ENCODE measurements around the gene CETN3.

CETN3 gene

DNA sequence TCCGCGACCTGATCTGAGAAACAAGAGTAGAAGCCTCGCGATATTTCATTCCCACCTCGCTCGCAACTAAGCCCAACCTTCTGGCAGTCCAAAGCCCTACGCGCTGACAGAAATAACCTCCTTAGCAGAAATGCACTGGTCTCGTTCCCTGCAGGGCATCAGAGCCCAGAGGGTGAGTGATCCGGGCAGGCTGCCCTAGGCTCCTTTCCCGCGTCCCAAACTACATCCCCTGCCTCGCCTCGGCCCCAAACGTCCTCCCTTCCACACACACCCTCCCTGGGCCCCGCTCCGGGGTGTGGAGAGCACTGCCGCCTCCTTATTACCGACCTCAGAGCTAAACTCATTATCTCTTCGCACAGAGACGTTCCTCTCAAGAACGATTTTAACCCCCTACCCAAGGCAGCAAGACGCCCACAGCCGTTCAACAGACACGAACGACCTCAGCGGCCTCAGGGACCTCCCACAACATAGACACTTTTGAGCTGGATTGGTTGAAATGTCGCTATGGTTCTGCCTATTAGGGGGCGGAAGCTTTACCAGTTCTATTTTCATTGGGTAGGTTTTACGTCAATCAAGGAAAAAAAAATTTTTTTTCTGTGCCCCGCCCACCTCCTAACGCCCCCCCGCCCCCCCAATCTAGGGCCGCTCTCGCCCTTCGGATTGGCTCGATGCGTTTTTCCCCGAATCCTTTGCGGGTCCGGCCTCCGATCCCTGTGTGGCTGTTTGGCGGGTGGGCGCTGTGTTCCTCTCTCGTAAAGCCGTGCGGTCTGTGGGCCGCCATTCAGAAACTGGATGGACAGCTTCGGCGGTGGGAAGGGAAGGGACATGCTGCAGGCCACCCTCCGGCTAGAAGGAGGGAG, at the start of gene CETN3:
TSS of gene CETN3 (minus strand) at position 439 of the 860 bp plus-strand sequence. CDS start at position 344, 95 bp downstream.
- DNase-seq = peak; percentile 91 to 95

DNA sequence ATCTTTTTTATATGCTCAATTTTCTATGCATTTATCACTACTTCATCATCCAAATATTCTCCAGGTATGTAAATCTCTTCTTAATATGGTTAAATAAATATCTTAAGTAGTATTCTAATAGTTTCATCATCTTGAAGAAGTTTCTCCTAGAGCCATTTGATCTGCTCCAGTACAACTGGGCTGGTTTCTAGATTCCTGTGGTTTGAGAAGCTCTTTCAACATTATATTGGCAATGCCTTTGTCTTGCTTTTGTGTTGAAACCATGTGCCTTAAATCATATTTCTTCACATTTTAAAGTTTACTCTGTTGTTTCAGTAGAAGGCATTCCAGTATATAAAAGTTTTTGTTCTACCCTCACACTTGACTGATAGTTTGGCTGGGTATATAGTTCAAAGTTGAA, 37.4 kb upstream of the CETN3 start:
- DNase-seq = no peak

DNA sequence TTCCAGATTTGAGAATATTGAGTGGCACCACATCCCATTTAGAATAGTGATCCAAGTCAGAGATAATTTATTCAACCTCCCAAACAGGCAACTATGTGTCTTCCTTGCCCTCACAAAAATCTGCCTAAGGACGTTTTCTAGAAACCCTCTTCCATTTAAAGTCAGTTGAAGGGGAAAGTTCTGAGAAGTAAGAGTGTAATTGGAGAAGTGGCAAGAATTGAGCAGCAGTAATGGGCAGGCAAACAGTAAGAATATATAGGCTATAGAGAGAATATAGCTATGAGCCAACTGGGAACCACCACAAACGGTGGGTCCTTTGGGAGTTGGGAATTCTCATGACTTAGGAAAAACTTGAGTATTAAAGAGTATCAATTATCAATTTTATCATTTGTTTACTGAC, 31.1 kb upstream of the CETN3 start:
- no peak for DNase-seq

DNA sequence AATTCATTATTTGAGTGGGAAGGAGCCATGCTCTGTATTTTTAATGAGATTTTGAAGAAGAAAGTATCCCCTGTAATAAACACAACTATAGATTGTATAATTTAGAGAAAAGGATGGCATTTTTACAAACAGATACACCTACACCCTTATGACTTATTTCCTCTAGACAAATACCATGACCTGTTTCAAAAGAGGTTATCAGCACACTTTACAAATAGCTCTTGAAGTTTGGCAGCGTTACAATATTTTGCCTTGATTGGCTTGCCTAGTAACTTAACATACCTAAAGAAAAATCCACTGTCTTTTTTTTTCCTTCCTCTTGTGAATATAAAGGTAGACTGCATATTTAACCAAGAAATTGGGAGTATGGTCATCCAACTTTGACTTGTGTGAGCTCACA, 28.5 kb upstream of the CETN3 start:
- no peak for DNase-seq

DNA sequence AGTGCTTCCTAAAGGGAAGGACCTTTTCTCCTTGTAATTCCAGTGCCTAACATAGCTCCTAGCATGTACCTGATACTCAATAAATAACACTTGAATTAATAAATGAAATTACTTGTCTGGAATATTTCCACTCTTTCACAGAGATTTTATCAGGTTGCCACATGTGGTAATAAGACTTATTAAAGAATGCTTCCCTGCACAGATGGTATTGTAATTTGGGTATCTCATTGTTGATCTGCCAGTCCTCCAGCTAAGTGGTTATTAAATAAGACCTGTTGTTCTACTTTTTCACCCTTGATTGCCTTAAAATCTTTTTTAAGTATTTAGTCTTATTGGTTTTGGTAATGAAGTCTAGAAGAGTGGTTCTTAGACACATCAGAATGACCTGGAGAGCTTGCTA, 28.1 kb upstream of the CETN3 start:
- no peak for DNase-seq

DNA sequence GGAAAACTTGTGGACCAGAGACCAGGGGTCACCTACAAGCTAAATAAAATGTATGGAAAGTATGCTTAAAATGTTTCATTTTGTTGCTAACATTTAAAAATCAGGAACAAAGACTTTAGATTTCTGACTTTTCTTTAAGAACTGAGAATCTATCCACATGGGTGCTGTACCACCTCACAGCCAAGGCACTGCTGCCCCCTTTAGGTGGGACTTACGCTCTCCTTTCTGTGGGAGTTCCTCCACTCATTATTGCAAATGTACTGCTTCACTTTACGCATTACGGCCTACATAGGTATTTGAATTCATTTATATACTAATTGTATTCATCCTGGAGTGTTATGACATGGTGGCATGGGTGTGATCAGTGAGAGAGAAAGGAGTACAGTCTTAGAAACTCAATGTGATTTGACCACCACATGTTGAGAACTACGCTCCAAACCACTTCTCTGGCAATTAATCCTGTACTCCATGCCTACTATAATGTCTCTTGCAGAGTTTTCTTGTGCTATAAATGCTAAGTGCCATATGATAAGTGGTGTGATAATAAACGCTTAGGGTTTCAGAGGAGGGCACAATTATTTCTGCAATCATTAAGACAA, 24.7 kb upstream of the CETN3 start:
- peak; percentile 21 to 48 for DNase-seq

DNA sequence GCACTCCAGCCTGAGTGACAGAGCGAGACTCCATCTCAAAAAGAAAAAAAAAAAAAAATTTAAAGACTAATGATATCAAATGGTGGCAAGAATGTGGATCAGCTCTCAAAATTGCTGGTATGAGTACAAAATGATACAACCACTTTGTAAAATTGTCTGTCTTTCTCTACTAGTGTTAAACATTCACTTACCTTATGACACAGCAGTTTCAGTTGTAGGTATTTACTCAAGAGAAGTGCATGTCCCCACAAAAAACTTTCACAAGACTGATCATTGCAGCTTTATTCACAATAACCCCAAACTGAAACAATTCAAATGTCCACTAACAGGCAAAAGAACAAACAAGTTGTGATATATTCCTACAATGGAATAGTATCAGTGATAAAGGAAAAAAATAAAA, 14.7 kb upstream of the CETN3 start:
- DNase-seq = no peak

DNA sequence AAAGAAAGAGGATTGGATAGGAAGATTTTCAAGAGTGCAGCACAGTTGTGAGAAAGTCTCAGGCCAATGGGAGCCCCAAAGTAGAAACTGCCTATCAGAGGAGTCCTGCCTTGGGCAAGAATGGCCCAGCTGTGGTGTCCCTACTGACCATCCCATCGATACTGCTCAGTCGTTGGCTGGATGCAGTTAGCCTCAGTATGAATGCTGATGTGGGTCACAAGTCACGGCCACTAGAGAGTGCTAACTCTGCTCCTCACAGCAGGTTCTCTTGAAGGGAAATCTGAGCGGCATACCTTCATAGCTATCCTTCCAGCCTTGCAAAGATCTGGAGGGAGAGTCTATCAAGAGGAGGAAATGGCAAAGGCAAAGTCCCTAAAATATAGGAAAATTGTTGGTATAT, 11.6 kb upstream of the CETN3 start:
- no peak for DNase-seq

DNA sequence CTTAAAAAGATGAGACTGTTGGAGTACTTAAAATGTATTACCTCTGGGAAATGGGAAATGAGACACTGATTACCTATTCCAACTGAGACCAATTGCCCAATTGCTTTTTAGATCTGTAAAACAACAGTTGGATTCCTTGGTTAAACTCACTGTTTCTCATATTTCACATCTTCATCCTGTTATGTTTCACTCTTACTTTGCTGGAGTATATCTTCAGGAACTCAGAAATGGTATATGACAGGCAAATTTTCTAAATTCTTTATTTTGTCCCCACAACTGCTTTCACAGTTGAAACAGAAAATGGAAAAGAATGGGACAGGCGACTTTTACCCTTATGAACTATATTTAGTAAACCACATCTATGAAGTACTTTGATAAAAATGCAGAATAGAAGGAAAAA, 8.7 kb upstream of the CETN3 start:
- DNase-seq = no peak

DNA sequence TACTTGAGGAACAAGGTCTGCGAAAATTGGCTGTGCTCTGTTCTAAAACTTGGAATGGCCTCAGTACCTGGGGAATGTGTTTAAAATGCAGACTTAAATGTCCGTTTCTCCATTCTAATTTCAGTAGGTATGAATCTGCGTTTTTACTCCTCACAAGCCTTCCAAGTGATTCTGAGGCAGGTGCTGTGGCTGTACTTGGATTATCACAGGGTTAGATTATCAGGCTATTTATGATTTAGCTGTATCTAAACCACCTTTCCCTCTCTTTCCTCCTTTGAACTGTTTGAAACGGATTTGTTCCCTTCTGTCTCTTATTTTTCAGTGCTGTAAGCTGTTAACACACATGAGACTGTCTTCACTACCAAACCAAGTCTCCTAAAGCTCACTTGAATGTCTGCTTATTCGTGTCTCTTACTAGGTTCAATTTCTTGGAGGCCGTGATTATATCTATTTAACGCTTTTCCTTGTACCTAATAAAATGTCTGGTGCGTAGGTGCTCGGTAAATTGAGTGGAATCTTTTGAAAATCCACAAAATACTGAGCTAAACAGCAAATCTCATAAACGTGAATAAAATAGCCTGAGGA, 714 bp upstream of the CETN3 start:
- no peak for DNase-seq

DNA sequence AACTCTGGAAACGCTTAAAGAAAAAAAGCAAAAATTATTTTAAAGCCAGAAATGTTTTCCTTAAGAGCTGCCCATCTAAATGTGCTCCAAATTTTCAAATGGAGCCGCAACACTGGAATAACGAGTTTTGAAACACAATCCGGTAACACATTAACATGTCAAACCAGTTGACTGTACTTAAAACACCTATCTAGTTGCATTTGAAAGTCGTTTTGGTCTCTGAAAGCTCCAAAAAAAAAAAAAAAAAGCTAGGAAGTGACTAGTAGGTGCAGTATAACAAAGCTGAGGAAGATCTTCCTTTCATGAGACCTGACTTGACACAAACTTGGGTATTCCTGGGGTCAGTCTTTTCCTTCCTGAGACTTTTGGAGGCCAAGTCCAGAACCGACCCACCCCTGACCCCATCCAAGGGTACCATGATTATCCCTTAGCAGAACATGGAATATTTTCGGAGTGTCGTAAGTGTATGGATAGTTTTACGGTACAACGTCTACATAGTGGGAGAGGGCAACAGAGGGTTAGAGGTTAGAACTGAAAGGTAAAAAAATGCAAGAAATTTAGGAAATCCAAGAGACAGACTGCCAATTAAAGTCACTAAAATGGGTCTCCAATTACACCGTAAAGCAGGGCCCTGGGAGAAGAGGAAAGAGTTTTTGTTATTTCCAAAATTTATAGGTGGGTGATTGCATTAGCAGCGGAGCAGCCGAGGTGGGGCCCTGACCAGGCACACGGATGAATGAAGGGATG, 812 bp downstream of the CETN3 start:
- DNase-seq = no peak

DNA sequence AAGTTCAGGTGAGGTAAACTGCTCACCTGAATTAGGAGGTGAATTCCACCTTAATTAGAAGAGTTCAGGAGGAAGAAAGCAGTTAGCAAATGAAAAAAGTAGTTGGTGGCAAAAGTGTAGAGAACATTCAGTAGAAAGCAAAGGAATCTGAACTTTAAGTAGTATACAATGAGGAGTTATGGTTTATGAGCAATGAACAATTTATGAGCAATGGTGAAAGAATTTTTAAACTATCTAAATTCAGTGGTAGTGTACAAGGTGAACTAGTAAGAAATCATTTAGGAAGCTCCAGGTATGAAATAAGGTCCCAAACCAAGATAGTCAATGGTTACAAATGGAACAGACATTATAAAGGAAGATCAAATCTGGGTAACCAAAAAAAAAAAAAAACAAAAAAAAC, 3.1 kb downstream of the CETN3 start:
- no peak for DNase-seq

DNA sequence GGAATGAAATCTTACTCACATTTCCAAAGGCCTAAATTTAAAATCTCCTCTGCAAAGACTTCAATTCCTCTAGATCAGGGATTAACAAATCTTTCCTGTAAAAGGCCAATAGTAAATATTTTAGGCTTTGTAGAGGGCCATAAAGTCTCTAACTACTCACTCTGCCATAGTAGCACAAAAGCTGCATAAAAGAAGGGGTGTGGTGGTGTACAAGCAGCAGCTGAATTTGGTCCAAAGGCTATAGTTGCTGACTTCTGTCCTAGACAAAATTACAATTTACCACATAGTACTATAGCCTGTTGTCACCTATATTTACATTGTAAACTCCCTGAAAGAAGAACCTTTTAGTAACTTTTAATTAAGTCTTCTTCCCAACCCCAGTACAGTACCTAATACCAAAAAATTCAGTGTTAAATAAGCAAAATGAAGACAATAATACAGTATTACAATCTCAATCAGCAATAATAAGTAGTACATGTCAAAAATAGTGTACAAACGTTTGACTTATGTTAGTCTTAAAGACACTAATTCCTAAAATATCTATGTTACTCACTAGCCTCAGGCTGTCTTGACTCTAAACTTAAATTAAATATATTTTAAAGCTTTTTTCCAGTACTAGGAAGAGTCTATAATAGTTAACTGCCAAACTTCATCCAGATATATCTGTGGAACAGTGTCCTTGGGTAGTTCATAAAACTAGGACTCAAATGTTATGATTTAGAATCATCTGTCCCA, 6.9 kb downstream of the CETN3 start:
- no peak for DNase-seq

DNA sequence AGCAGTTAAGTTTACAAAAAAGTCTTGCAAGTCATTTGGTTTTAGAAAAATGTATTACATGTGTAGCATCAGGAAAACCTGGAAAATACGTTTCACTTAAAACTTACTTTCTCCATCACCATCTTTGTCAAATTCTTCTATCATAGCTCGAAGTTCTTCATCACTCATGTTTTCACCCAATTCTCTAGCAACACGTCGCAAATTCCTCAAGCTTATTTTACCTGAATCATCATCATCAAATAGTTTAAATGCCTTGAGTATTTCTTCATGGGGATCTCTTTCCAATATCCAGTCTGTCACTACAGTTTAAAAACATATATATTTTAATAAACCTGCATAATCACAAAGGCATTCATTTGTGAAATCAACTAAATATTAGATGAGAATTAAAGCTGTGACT, 10.3 kb downstream of the CETN3 start:
- DNase-seq = no peak

DNA sequence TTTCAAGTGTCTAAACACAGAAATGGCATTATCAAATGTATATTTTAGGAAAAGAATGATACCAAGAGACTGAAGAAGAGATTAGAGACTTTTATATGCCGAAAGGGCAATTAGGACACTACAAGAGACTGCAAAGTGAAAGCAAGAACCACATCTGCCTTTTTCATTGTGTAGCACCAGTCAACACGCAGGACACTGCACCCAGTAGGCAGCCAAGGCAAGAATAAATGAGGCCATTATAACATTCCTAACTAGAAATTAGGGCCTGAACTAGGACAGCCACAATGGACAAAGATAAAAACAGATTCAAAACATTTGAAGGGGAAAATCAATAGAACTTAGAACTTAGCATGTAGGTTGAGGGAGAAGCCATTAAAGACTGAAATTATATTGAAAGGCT, 10.8 kb downstream of the CETN3 start:
- no peak for DNase-seq

DNA sequence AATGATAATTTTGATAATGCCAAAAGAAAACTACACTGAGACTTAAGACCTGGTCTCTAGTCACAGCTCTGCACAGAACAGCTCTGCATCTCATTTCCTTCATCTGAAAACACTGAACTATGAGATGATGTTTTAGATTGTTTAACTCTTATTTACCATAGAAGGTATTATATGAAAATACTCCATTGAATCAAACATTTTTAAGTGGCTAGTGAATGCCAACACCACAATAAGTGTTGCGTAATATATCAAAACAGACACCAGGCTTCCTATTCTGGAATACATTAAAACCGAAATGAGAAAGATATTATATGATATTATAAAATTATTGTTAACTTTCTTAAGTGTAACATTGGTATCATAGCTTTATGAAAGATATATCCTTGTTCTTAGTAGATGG, 14.6 kb downstream of the CETN3 start:
- no peak for DNase-seq

DNA sequence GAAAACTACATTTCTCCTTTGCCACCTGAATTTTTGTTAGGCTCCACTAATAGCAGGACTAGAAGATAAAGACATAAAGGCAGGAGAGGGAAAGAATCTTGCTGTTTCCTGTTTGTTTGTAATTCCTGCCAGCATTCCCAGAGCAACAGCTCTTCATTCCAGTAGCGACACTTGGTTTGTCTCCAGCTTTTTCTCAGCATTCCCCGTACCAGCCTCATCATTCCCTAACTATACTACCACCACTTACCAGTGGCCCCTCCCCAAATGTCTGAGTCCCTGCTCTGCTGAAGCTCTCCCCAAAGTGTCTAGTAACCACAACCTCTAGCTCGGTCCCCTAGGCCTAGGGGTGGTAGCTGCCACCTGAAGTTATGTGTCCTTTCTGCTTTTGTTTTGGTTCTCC, 18.6 kb downstream of the CETN3 start:
- no peak for DNase-seq

DNA sequence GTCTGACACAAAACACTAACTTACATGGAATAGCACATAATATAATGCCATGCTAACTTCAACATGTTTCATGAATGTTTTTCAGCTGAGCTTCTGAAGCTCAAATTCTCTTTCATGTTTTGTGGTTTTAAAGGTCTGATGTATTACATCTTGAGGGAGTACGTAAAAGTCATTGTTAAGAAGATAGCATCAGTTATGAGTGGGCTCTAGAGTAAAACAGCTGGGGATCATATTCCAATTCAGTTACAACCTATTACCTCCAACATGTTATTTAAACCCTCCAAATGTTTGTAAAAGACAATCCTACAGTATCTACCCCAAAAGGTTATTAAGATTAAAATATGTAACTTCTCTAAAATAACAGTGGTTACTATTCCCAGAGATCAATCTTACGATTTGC, 19.2 kb downstream of the CETN3 start:
- DNase-seq = no peak

DNA sequence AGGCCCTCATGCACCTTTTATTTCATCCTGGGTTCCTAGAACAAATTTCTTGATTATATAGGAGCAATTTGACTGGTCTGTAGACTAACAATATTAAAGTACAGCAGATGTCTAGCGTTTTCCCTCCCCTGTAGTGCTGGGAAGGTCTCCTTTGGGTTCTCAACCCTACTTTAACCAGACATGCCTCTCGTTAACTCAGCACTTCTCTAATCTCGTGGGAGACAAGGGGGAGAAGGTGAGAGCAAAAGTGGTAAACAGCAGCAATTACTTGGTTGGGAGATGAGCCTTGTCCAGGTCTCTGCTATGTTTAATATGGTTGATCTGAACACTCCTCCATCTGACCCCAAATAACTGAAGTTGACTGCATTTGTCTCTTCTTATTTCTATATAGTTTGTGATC, 22.0 kb downstream of the CETN3 start:
- DNase-seq = no peak

DNA sequence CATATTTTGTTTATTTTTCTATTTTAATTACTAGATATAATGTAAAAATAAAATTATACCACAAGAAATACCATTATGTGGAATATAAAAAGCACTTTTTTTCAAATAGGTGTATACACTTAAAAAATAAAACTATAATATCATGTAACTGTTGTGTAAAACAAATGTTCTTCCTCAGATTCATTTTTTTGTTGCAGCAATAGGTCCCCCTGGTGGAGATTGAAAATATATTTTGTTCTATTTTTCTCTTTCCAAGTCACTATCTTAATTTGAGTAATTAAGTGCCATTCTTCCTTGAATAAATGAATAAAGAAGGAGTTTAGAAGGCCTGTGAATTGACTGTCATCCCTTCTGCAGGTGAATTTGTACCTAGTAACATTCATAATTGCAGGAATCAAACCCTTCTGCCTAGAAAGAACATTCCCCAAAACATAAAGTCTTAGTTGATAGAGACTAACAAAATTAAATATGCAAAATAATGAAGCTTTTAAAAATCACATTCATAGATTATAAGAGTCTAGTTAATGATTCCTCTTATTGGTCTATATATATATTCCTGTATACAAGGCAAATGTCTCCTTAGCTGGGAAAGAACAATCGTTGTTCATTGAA, 23.4 kb downstream of the CETN3 start:
- DNase-seq = peak in 1 of 2 donors; percentile 15

DNA sequence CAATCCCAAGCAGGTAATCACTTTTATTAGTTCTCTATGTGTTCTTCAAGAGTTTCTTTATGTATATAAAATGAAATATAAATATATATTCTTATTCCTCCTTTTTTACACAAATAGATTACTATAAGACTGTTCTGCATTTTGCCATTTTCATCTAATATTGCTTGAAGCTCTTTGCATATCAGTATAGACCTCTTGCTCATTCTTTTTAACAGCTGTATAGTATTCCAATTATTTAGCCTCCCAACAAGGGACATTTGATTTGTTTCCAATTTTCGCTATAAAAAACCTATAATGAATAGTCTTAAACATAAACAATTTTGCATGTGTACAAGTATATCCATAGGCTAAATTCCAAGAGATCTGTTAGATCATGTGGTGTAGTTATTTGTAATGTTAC, 25.2 kb downstream of the CETN3 start:
- DNase-seq = no peak

DNA sequence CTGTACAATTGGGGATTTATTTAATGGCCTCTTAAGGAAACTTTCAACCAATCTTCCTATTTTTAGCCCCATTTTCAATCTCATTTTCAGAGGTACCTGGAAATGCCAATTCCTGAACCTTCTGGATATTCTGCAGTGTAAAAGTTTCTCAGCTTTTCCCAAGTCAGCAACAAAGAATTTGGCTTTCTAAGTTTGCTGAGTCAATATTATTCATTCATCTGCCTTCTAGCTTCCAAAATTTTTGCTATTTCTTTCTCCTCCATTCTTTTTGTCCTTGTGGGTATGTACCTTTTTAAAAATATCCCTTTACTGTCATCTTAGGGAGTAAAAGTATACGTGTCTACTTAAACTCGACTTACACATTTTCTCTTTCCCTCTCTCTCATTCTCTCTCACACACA, 25.7 kb downstream of the CETN3 start:
- no peak for DNase-seq

Measured in CD4-positive, alpha-beta T cell treated with Interferon alpha-2 for 1 hour (primary cell).